Keratinocyte (primary cell): Measurements from ENCODE around the gene HOXB9. TPM values are rescaled to one million over a fixed set of nuclear protein-coding genes. Genes with fewer than 3 reads are reported as not detected.

ENCODE experiments used
- DNase-seq: peaks from one replicate; pipeline ENCODE4 v3.0.0-alpha.2; 2011; ENCODE audit warnings: low read depth, missing footprints, low spot score
- FAIRE-seq: peaks from 2 replicates; lab custom pipeline; 2011; peaks lifted over from hg19 to GRCh38; lab: Jason Lieb, UNC
- H2AFZ ChIP-seq: 2 replicates; pipeline ENCODE4 v1.6.0; 2012; ENCODE audit warnings: low read length, control low read depth, inconsistent platforms; ENCODE audit not compliant: control insufficient read depth
- H3K27ac ChIP-seq: 2 replicates; pipeline ENCODE4 v1.5.1; 2011; ENCODE audit warnings: low read length; ENCODE audit not compliant: control insufficient read depth, insufficient read depth
- H3K27me3 ChIP-seq: 3 replicates; pipeline ENCODE4 v1.6.0; 2011; ENCODE audit warnings: low read length; ENCODE audit not compliant: control insufficient read depth, insufficient read depth; ENCODE audit errors: extremely low read depth
- H3K36me3 ChIP-seq, 2 experiments: 2 replicates in 1 of 2; 3 replicates in 1 of 2; pipeline ENCODE4 v1.5.1; 2011; ENCODE audit warnings: low read length in 2 of 2, mild to moderate bottlenecking in 1 of 2; ENCODE audit not compliant: control insufficient read depth in 2 of 2, insufficient read depth in 2 of 2; ENCODE audit errors: extremely low read depth in 1 of 2
- H3K4me1 ChIP-seq: 3 replicates; pipeline ENCODE4 v1.5.1; 2011; ENCODE audit warnings: low read length; ENCODE audit not compliant: control insufficient read depth, insufficient read depth; ENCODE audit errors: extremely low read depth
- H3K4me2 ChIP-seq: 3 replicates; pipeline ENCODE4 v1.6.0; 2011; ENCODE audit warnings: low read depth, low read length; ENCODE audit not compliant: control insufficient read depth, insufficient read depth; ENCODE audit errors: extremely low read depth
- H3K4me3 ChIP-seq, 3 experiments: fragments of 200-600 bp in 1 of 3; sonication (generic) in 1 of 3; 2 replicates in 2 of 3; 3 replicates in 1 of 3; pipeline ENCODE4 v1.5.1; 2011 to 2016; ENCODE audit warnings: low read length in 3 of 3, mild to moderate bottlenecking in 3 of 3, control low read depth in 2 of 3, inconsistent platforms in 1 of 3, low read depth in 1 of 3, mixed read lengths in 1 of 3, mixed run types in 1 of 3, moderate library complexity in 1 of 3; ENCODE audit not compliant: control insufficient read depth in 2 of 3, insufficient read depth in 2 of 3; ENCODE audit errors: extremely low read depth in 1 of 3
- H3K79me2 ChIP-seq: 2 replicates; pipeline ENCODE4 v1.6.0; 2012; ENCODE audit warnings: low read length; ENCODE audit not compliant: control insufficient read depth, insufficient read depth
- H3K9ac ChIP-seq: 3 replicates; pipeline ENCODE4 v1.6.0; 2011; ENCODE audit warnings: low read length; ENCODE audit not compliant: control insufficient read depth, insufficient read depth; ENCODE audit errors: extremely low read depth
- H3K9me1 ChIP-seq: 3 replicates; pipeline ENCODE4 v1.6.0; 2011; ENCODE audit warnings: low read length; ENCODE audit not compliant: control insufficient read depth, insufficient read depth; ENCODE audit errors: extremely low read depth
- H3K9me3 ChIP-seq: 2 replicates; pipeline ENCODE4 v1.5.1; 2012; ENCODE audit warnings: low read depth, low read length; ENCODE audit not compliant: control insufficient read depth
- H4K20me1 ChIP-seq: 3 replicates; pipeline ENCODE4 v1.6.0; 2011; ENCODE audit warnings: low read length; ENCODE audit not compliant: control insufficient read depth, insufficient read depth; ENCODE audit errors: extremely low read depth
- EZH2 ChIP-seq: IDR thresholded peaks from one replicate; pipeline ENCODE4 v1.6.1; 2012; ENCODE audit warnings: inconsistent platforms, mild to moderate bottlenecking, low read length, moderate library complexity
- dilution Hi-C: fragments of 300-500 bp; cut with MboI; formaldehyde crosslinking; loops from one replicate; pipeline ENCODE4 v1.7.0; 2020; ENCODE audit warnings: low sequenced_read_pairs; ENCODE audit not compliant: extremely low pct_ligation_motif_present
- polyA plus RNA-seq, 5 experiments: library from polyadenylated mRNA; depleted of rRNA in 3 of 5; stranded (reverse) in 3 of 5; stranded (forward) in 1 of 5; unstranded in 1 of 5; fragments of >200 nt; gene quantifications; 1 replicate in 1 of 5; 2 replicates in 3 of 5; 3 replicates in 1 of 5; pipeline versions ENCODE4 v1.2.1 to v1.2.3, GENCODE V29; 2011 to 2012; ENCODE audit warnings: missing spikeins in 2 of 5, low read depth in 1 of 5, low replicate concordance in 1 of 5
- TF ChIP-seq, protein P1 (sequence below), 3 experiments: IDR thresholded peaks in 1 of 3; conservative IDR thresholded peaks in 1 of 3; optimal IDR thresholded peaks in 1 of 3; 2 replicates in 2 of 3; 3 replicates in 1 of 3; pipeline versions ENCODE3 to v1.5.1; 2011; ENCODE audit warnings: low read length in 3 of 3, mild to moderate bottlenecking in 3 of 3, moderate library complexity in 2 of 3, control low read depth in 1 of 3, inconsistent platforms in 1 of 3; ENCODE audit not compliant: insufficient read depth in 2 of 3; ENCODE audit errors: extremely low read depth in 1 of 3

HOXB9 gene
- polyA plus RNA-seq, 1 donor (not counting 4 experiments of a cell fraction or from before 2014, with no cell fraction given): 0.03 TPM

DNA sequence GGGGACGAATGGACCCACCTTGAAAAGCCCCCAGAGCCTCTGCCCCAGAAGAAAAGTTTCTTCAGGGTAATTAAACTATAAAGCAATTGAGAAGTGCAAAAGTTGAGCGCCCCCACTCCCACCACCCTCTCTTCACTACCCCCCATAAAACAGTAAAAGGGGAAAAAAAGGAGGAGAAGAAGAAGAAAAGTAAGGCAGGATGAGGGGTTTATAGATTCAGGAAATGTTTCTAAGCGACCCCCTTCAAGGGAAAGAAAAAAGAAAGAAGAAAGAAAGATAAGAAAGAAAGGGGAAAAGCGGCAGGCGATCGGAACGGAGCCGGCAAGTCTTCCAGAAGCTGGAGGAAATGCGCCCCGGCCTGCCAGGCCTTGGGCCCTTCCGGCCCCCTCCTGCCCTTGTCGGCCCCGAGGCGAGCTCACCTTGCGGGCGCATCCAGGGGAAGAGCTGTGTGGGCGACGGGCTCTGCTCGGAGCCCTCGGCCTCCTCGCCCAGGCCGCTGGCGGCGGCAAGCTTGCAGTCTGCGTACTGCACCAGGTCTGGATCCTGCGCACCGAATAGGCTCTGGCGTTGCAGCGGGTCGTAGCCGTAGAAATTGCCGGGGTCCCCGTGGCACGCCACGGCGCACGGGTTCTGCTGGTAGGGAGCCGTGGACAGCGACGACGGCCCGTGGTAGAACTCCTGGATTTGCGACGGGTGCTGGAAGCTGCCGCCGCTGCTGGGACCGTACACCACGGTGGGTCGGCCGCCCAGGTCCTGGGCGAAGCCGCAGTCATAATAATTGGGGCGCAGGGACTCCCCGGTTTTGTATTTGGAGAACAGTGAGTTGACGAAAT lies 12.1 kb downstream of the HOXB9 start:
- H3K4me3 ChIP-seq: peak overlapping the region in 1 of 3 experiments; percentile 18
- no peaks in the 10 kb centered on the region for H4K20me1 ChIP-seq
- H3K9me3 ChIP-seq: no peaks in the 10 kb centered on the region
- H3K27ac ChIP-seq: no peak overlapping the region
- peak overlapping the region; percentile 45 for H3K4me2 ChIP-seq
- DNase-seq (no peak), FAIRE-seq (no peak)
- H3K9ac ChIP-seq: no peak overlapping the region
- peaks cover 93% of the 10 kb centered on the region for H3K27me3 ChIP-seq
- TF ChIP-seq, protein P1, sequence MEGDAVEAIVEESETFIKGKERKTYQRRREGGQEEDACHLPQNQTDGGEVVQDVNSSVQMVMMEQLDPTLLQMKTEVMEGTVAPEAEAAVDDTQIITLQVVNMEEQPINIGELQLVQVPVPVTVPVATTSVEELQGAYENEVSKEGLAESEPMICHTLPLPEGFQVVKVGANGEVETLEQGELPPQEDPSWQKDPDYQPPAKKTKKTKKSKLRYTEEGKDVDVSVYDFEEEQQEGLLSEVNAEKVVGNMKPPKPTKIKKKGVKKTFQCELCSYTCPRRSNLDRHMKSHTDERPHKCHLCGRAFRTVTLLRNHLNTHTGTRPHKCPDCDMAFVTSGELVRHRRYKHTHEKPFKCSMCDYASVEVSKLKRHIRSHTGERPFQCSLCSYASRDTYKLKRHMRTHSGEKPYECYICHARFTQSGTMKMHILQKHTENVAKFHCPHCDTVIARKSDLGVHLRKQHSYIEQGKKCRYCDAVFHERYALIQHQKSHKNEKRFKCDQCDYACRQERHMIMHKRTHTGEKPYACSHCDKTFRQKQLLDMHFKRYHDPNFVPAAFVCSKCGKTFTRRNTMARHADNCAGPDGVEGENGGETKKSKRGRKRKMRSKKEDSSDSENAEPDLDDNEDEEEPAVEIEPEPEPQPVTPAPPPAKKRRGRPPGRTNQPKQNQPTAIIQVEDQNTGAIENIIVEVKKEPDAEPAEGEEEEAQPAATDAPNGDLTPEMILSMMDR (optimal IDR thresholded peaks at IDR 0.05 in 1 of 3, IDR thresholded peaks at IDR 0.05 in 1 of 3, conservative IDR thresholded peaks at IDR 0.05 in 1 of 3; ENCODE audit: extremely low read depth in 1 of 3, insufficient read depth in 2 of 3, low read length in 3 of 3): no peak
- TF ChIP-seq EZH2: peak; percentile 97
- H3K4me1 ChIP-seq: peaks cover 8% of the 10 kb centered on the region
- H3K9me1 ChIP-seq: peaks cover 2% of the 10 kb centered on the region
- dilution Hi-C loops: no loop called here
- no peak overlapping the region for H2AFZ ChIP-seq
- no peaks in the 10 kb centered on the region for H3K36me3 ChIP-seq
- H3K79me2 ChIP-seq: no peaks in the 10 kb centered on the region

DNA sequence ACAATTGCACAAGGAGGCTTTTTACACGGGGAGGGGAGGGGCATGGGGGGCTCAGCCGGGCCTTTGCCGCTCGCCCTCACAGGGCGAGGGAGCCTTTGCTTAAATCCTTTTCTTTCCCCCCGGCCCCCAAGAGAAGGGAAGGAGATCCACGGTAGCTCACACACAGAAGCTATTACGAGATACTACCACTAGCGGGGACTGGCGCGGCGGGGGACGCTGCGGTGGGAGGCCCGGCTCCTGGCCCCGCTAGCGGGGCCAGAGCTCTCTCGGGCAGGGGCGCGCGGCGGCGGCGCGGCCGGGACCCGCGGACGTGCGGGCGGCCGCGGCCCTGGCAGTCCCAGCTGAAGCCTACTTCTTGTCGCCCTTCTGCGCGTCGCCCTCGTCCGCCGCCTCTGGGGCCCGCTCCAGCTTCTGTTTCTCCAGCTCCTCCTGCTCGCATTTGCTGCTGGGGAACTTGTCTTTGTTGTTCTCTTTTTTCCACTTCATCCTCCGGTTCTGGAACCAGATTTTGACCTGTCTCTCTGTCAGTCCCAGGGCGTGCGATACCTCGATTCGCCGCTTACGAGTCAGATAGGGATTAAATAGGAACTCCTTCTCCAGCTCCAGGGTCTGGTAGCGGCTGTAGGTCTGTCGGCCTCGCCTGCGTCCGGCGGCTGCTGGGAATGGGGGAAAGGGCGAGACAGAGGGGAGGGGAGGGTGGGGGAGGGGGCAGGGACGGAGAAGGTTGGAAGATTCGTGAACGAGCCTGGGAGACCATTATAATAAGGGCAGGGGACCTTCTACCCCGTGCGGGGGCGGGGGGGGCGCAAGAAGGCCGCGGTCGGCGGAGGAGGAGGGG lies 13.1 kb downstream of the HOXB9 start:
- DNase-seq (no peak), FAIRE-seq (no peak)
- peaks cover 8% of the 10 kb centered on the region for H3K4me1 ChIP-seq
- H2AFZ ChIP-seq: peak overlapping the region; percentile 39
- H3K9me1 ChIP-seq: peaks cover 2% of the 10 kb centered on the region
- H4K20me1 ChIP-seq: no peaks in the 10 kb centered on the region
- H3K36me3 ChIP-seq: no peaks in the 10 kb centered on the region
- H3K79me2 ChIP-seq: no peaks in the 10 kb centered on the region
- H3K4me3 ChIP-seq: peak overlapping the region in 2 of 3 experiments; percentile 20 to 36
- no peak overlapping the region for H3K9ac ChIP-seq
- peak overlapping the region; percentile 71 for H3K4me2 ChIP-seq
- peaks cover 91% of the 10 kb centered on the region for H3K27me3 ChIP-seq
- no peak overlapping the region for H3K27ac ChIP-seq
- peak; percentile 79 for TF ChIP-seq EZH2
- TF ChIP-seq, protein P1 (optimal IDR thresholded peaks at IDR 0.05 in 1 of 3, IDR thresholded peaks at IDR 0.05 in 1 of 3, conservative IDR thresholded peaks at IDR 0.05 in 1 of 3; ENCODE audit: extremely low read depth in 1 of 3, insufficient read depth in 2 of 3, low read length in 3 of 3): peak; percentile 7 to 38 (median 34)
- dilution Hi-C loops: no loop called here
- no peaks in the 10 kb centered on the region for H3K9me3 ChIP-seq
